Immature natural killer cell (primary cell): ENCODE results near the gene WHRN. TPM values are rescaled to one million over a fixed set of nuclear protein-coding genes. Genes with fewer than 3 reads are reported as not detected.

Source experiments
- DNase-seq, 3 donors: peaks; one replicate each; pipeline ENCODE4 v3.0.0; 2022; ENCODE audit warnings: mixed read lengths in 1 of 3
- H3K27ac Mint-ChIP-seq, 6 donors: one replicate each; pipeline ENCODE4 v1.8.0; 2020; ENCODE audit warnings: mixed read lengths in 6 of 6, mild to moderate bottlenecking in 5 of 6, inconsistent platforms in 4 of 6, moderate library complexity in 3 of 6
- H3K27me3 Mint-ChIP-seq, 3 donors: one replicate each; pipeline ENCODE4 v1.8.0; 2020 to 2021; ENCODE audit warnings: low read depth in 3 of 3, mild to moderate bottlenecking in 3 of 3, mixed read lengths in 3 of 3, moderate library complexity in 3 of 3, inconsistent platforms in 1 of 3
- H3K36me3 Mint-ChIP-seq, 3 donors: one replicate each; pipeline ENCODE4 v1.8.0; 2020; ENCODE audit warnings: mixed read lengths in 3 of 3, inconsistent platforms in 2 of 3, mild to moderate bottlenecking in 2 of 3
- H3K4me1 Mint-ChIP-seq, 2 donors: one replicate each; pipeline ENCODE4 v1.8.0; 2020; ENCODE audit warnings: inconsistent platforms in 2 of 2, mild to moderate bottlenecking in 2 of 2, mixed read lengths in 2 of 2, moderate library complexity in 1 of 2
- H3K4me3 Mint-ChIP-seq, 5 donors: one replicate each; pipeline ENCODE4 v1.8.0; 2020; ENCODE audit warnings: mild to moderate bottlenecking in 5 of 5, mixed read lengths in 5 of 5, inconsistent platforms in 3 of 5, moderate library complexity in 3 of 5
- H3K9me3 Mint-ChIP-seq, 6 donors: one replicate each; pipeline ENCODE4 v1.8.0; 2020; ENCODE audit warnings: mild to moderate bottlenecking in 6 of 6, mixed read lengths in 6 of 6, inconsistent platforms in 4 of 6, moderate library complexity in 3 of 6
- polyA plus RNA-seq, 3 donors: library from polyadenylated mRNA; unstranded; fragments of 300-500 nt; fragmentation: Illumina TruSeq; gene quantifications; one replicate each; pipeline ENCODE4 v1.2.3, GENCODE V29; 2021

Gene WHRN
- polyA plus RNA-seq, 3 donors from 2014 or later, result 0.22 to 1.4 (median 1.0) TPM

- DNase-seq, result no peak
- Mint-ChIP-seq H3K27me3 (peaks cover 0 to 5% (median 0%) of the 10 kb centered on the region in 3 donors), H3K9me3 (no peaks in the 10 kb centered on the region), H3K36me3 (no peaks in the 10 kb centered on the region), H3K4me3 (no peak overlapping the region), H3K4me1 (peaks cover 0 to 4% of the 10 kb centered on the region in 2 donors), H3K27ac (peak overlapping the region in 1 of 6 donors; percentile 45)
Measured at GRCh38 chr9:114407889-114408288, 97.4 kb downstream of the WHRN start.

GRCh38 chr9:114406441-114406840, 98.8 kb downstream of the WHRN start:
- H3K4me1 Mint-ChIP-seq, result peaks cover 0 to 4% of the 10 kb centered on the region in 2 donors
- no peak overlapping the region for H3K4me3 Mint-ChIP-seq
- H3K36me3 Mint-ChIP-seq, result no peaks in the 10 kb centered on the region
- H3K9me3 Mint-ChIP-seq, result no peaks in the 10 kb centered on the region
- H3K27ac Mint-ChIP-seq, result no peak overlapping the region
- peaks cover 0 to 5% (median 0%) of the 10 kb centered on the region in 3 donors for H3K27me3 Mint-ChIP-seq
- no peak for DNase-seq

DNA sequence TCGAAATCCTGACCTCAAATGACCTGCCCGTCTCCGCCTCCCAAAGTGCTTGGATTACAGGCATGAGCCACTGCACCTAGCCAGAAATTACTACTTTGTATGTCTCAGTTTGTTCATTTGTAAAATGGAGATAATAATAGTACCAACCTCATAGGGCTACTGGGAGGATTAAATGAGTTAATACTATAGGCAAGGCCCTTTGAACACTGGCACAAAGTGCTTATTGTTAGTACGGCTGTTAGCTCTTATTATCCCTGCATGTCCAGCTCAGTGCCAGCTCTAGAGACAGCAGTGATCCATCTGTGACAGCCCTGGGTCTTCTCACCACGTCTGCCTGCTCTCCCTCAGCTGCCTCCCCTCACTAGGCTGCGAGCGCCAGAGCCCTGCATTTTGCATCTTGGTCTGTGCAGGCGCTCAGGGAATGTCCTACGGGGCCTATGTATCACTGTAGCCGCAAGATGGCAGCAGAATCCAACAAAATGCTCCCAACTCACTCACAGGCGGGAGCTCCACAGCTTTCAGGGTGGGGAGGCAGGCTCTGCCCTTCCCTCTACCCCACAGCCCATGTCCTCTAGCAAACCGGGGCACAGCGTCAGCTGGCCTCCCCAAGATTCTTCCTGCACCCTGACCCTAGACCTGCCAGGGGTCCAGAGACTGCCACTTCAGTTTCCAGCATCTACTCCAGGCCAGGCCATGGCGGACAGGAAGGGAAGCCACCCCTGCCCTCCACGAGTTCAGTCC, 99.8 kb downstream of the WHRN start:
- Mint-ChIP-seq H3K9me3 (no peaks in the 10 kb centered on the region), H3K4me3 (no peak overlapping the region), H3K4me1 (peaks cover 0 to 4% of the 10 kb centered on the region in 2 donors), H3K27me3 (peaks cover 0 to 5% (median 0%) of the 10 kb centered on the region in 3 donors), H3K27ac (peak overlapping the region in 5 of 6 donors; percentile 24 to 82 (median 58)), H3K36me3 (no peaks in the 10 kb centered on the region)
- DNase-seq, result peak; percentile 73 to 78 (median 77)

DNA sequence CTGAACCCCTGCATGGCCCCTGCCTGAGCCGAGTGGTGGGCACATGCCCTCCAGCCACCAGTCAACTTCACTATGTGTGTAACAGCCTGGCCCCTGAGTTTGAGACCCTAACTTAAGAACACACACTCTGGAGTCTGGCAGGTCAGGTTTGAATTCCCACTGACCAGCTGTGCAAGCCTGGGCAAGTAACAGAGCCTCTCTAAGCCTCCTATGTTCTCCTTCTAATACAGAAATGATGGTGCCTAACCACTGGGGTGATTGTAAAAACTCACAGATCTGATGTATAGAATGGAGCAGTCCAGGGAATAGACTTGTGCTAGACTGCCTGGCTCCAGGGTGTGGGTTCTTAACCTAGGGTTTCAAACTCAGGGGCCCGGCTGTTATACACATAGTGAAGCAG, 100.7 kb downstream of the WHRN start:
- Mint-ChIP-seq H3K27ac (no peak overlapping the region), H3K4me3 (no peak overlapping the region), H3K9me3 (no peaks in the 10 kb centered on the region), H3K4me1 (peaks cover 0 to 4% of the 10 kb centered on the region in 2 donors), H3K36me3 (no peaks in the 10 kb centered on the region), H3K27me3 (peaks cover 0 to 4% (median 0%) of the 10 kb centered on the region in 3 donors)
- DNase-seq, result no peak

GRCh38 chr9:114403153-114403756, 102.0 kb downstream of the WHRN start:
- no peaks in the 10 kb centered on the region for H3K36me3 Mint-ChIP-seq
- DNase-seq, result no peak
- no peaks in the 10 kb centered on the region for H3K9me3 Mint-ChIP-seq
- peaks cover 0 to 8% of the 10 kb centered on the region in 2 donors for H3K4me1 Mint-ChIP-seq
- H3K27me3 Mint-ChIP-seq, result peaks cover 0 to 3% (median 3%) of the 10 kb centered on the region in 3 donors
- H3K4me3 Mint-ChIP-seq, result no peak overlapping the region
- no peak overlapping the region for H3K27ac Mint-ChIP-seq

- peaks cover 0 to 11% (median 5%) of the 10 kb centered on the region in 3 donors for H3K27me3 Mint-ChIP-seq
- no peak overlapping the region for H3K4me3 Mint-ChIP-seq
- DNase-seq, result no peak
- no peaks in the 10 kb centered on the region for H3K36me3 Mint-ChIP-seq
- peak overlapping the region in 1 of 6 donors; percentile 34 for H3K27ac Mint-ChIP-seq
- no peaks in the 10 kb centered on the region for H3K9me3 Mint-ChIP-seq
- peaks cover 13 to 19% of the 10 kb centered on the region in 2 donors for H3K4me1 Mint-ChIP-seq
Measured at GRCh38 chr9:114401344-114401743, 103.9 kb downstream of the WHRN start.

GRCh38 chr9:114400772-114401171, 104.5 kb downstream of the WHRN start:
- no peaks in the 10 kb centered on the region for H3K9me3 Mint-ChIP-seq

DNA sequence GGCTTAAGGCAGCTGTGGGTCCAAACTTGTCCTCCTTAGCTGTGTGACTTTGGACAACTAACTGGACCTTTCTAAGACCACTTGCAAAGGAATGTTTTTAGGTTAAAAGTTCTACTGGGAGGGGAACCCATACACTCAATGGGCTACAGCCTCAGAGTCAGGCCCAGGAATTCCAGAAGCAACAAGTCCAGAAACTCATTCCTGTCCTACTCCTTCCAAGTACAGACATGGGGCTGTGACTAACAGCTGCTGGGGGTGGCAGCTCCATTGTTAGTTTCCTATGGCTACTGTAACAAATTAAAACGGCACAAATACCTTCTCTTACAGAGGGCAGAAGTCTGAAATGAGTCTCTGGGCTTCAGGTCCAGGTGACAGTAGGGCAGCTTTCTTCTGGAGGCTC, 105.1 kb downstream of the WHRN start:
- Mint-ChIP-seq H3K4me3 (no peak overlapping the region), H3K36me3 (no peaks in the 10 kb centered on the region), H3K27me3 (peaks cover 0 to 11% (median 5%) of the 10 kb centered on the region in 3 donors), H3K9me3 (no peaks in the 10 kb centered on the region), H3K4me1 (peaks cover 24 to 25% of the 10 kb centered on the region in 2 donors), H3K27ac (peak overlapping the region in 1 of 6 donors; percentile 16)
- DNase-seq, result no peak

More at GRCh38 chr9:114400772-114401171, 104.5 kb downstream of the WHRN start:
- Mint-ChIP-seq H3K4me1 (peaks cover 18 to 23% of the 10 kb centered on the region in 2 donors), H3K4me3 (no peak overlapping the region), H3K36me3 (no peaks in the 10 kb centered on the region), H3K27me3 (peaks cover 0 to 11% (median 5%) of the 10 kb centered on the region in 3 donors), H3K27ac (peak overlapping the region in 1 of 6 donors; percentile 16)
- DNase-seq, result no peak

DNA sequence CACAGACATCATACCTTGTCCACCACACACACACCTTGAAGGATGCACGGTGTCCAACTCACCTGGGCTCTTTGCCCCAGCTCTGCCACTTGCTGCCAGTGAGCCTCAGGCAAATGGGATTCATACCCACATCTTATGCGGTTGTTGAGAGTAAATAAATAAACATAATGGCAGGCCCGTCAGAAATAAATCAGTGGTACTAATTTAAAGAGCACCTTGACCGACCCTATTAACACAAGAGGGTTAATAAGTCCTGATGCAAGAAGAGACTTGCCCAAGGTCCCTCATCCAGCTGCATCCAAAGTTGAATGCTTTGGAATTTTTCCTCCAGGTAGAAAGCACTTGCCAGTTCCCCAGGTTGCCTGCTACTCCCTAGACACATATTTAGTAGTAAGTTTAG, 105.9 kb downstream of the WHRN start:
- Mint-ChIP-seq H3K9me3 (no peaks in the 10 kb centered on the region), H3K4me1 (peaks cover 31 to 33% of the 10 kb centered on the region in 2 donors), H3K27me3 (peaks cover 0 to 10% (median 7%) of the 10 kb centered on the region in 3 donors), H3K4me3 (peak overlapping the region in 2 of 5 donors; percentile 23 to 32), H3K27ac (peak overlapping the region in 1 of 6 donors; percentile 35), H3K36me3 (peaks cover 0 to 1% (median under 1%) of the 10 kb centered on the region in 3 donors)
- DNase-seq, result no peak

DNA sequence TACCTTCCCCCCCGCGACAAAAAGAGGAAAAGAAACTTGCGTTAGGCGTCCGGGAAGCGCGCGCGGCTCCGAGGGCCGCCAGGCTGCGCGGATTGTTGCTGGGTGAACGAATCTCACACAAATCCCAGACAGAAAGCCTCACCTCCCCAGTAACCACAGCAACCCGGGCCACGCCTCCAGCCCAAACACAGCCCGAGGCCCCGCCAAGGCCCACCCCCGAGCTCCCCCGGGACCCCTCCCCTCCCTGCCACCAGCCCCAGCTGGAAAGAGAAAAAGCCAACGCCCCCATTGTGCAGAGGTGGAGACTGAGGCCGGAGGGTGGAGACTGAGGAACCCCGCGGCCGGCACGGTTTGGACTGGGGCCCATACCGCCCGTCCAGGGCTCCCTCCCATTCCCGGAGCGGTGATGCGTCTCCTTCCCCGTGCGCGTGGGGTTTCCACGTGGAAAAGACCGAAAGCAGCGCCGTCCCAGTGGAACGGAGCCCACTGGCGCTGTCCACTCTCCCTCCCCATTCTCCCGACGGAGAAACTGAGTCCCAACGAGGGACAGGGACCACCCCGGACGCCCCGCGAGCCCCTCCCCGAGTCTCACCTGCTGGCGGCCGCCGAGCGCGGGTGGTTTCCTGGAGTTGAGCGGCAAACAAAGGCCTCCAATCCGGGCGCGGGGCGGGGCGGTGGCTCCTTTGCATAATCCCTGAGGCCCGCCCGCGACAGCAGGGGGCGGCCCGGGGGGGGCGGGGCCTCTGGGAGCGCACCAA, 107.2 kb downstream of the WHRN start:
- H3K9me3 Mint-ChIP-seq, result no peaks in the 10 kb centered on the region
- peaks cover 35 to 37% of the 10 kb centered on the region in 2 donors for H3K4me1 Mint-ChIP-seq
- H3K27me3 Mint-ChIP-seq, result peaks cover 0 to 10% (median 7%) of the 10 kb centered on the region in 3 donors
- peaks cover 0 to 3% (median 3%) of the 10 kb centered on the region in 3 donors for H3K36me3 Mint-ChIP-seq
- DNase-seq, result peak; percentile 94
- H3K4me3 Mint-ChIP-seq, result peak overlapping the region; percentile 88 to 98 (median 95)
- H3K27ac Mint-ChIP-seq, result peak overlapping the region; percentile 92 to 99 (median 93)

DNA sequence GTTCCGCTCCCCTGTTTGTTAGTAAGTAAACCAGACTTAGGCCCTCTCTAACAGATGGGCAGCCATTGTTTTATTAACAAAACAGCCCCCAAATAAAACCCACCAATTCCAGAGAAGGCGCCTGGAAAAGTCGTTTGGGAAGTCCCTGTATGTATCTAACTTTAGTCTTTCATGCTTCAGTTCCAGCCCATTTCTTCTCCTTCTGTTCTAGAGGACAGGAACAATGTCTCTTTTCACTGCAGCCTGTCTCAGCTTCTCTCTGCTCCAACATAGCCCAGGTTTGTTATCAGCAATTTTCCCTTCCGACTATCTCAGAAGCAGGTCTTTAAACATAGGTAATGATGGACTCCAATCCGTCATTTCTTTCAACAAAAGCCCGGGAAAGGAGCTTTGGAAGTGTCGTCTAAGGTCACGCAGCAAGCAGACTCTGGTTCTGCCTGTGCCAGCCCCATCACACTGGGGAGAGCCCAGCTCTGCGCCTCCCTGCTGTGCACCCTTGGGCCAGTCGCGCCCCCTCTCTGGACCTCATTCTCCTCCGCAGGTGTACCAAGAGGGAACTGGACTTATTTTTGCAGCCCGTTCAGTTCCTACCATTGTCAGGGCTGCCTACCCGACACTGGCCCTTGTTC, 107.9 kb downstream of the WHRN start:
- no peaks in the 10 kb centered on the region for H3K9me3 Mint-ChIP-seq
- H3K36me3 Mint-ChIP-seq, result peaks cover 0 to 7% (median 3%) of the 10 kb centered on the region in 3 donors
- DNase-seq, result no peak
- H3K4me3 Mint-ChIP-seq, result peak overlapping the region; percentile 88 to 98 (median 95)
- peaks cover 0 to 12% (median 7%) of the 10 kb centered on the region in 3 donors for H3K27me3 Mint-ChIP-seq
- H3K27ac Mint-ChIP-seq, result peak overlapping the region; percentile 92 to 99 (median 93)
- peaks cover 40 to 42% of the 10 kb centered on the region in 2 donors for H3K4me1 Mint-ChIP-seq

- Mint-ChIP-seq H3K4me1 (peaks cover 40 to 42% of the 10 kb centered on the region in 2 donors), H3K4me3 (peak overlapping the region; percentile 88 to 98 (median 95))
Measured at GRCh38 chr9:114396558-114397218, 108.6 kb downstream of the WHRN start.

More at GRCh38 chr9:114396558-114397218, 108.6 kb downstream of the WHRN start:
- Mint-ChIP-seq H3K27ac (peak overlapping the region; percentile 92 to 99 (median 93)), H3K36me3 (peaks cover 0 to 7% (median 3%) of the 10 kb centered on the region in 3 donors), H3K27me3 (peaks cover 0 to 12% (median 7%) of the 10 kb centered on the region in 3 donors), H3K9me3 (no peaks in the 10 kb centered on the region)
- no peak for DNase-seq
